Gastroesophageal sphincter (tissue), 4 donors: ENCODE results near the gene CACNA2D3. TPM values are rescaled to one million over a fixed set of nuclear protein-coding genes. Genes with fewer than 3 reads are reported as not detected.

ENCODE experiments used
- ATAC-seq: fragments of 150-250 bp; one replicate; pipeline ENCODE4 v1.9.1; 2016; ENCODE audit warnings: mild to moderate bottlenecking, moderate library complexity
- H3K27ac ChIP-seq, 4 donors: fragments of 200-600 bp; sonication (generic) in 3 of 4; 1 replicate in 3 of 4; 2 replicates in 1 of 4; pipeline ENCODE4 v1.5.1; 2016 to 2019
- H3K27me3 ChIP-seq: fragments of 200-600 bp; sonication (generic); one replicate; pipeline ENCODE4 v1.5.1; 2019
- H3K36me3 ChIP-seq, 2 donors: fragments of 200-600 bp; sonication (generic); one replicate each; pipeline ENCODE4 v1.5.1; 2019; ENCODE audit warnings: control low read depth in 1 of 2
- H3K4me1 ChIP-seq, 3 donors: fragments of 200-600 bp; sonication (generic); 1 replicate in 2 of 3; 2 replicates in 1 of 3; pipeline ENCODE4 v1.5.1; 2016 to 2019; ENCODE audit warnings: control low read depth in 2 of 3
- H3K4me3 ChIP-seq, 2 donors: fragments of 200-600 bp; sonication (generic); one replicate each; pipeline ENCODE4 v1.5.1; 2019; ENCODE audit warnings: mild to moderate bottlenecking in 1 of 2, moderate library complexity in 1 of 2
- H3K9me3 ChIP-seq, 3 donors: fragments of 200-600 bp; sonication (generic); one replicate each; pipeline ENCODE4 v1.5.1; 2017 to 2019; ENCODE audit warnings: control low read depth in 2 of 3
- CTCF ChIP-seq, 4 experiments: fragments of 200-600 bp in 2 of 4; fragments of 450-650 bp in 2 of 4; sonication (generic) in 1 of 4; IDR thresholded peaks; one replicate each; pipeline ENCODE4 v1.5.1; 2017 to 2019; ENCODE audit warnings: antibody characterized with exemption in 4 of 4, mild to moderate bottlenecking in 2 of 4, moderate library complexity in 2 of 4
- EP300 ChIP-seq: sonication (generic); formaldehyde crosslinking; IDR thresholded peaks from one replicate; pipeline ENCODE4 v1.6.1; 2017; ENCODE audit warnings: antibody characterized with exemption, mild to moderate bottlenecking
- POLR2A ChIP-seq, 2 donors: fragments of 450-650 bp; IDR thresholded peaks; one replicate each; pipeline ENCODE4 v1.6.1; 2017; ENCODE audit warnings: antibody characterized with exemption in 2 of 2, mild to moderate bottlenecking in 2 of 2, moderate library complexity in 1 of 2
- POLR2AphosphoS5 ChIP-seq: sonication (generic); formaldehyde crosslinking; IDR thresholded peaks from one replicate; pipeline ENCODE4 v1.6.1; 2017; ENCODE audit warnings: antibody characterized with exemption
- WGBS, 2 donors: methylation state at CpG; one replicate each; pipeline ENCODE4 v1.1.5; 2018; ENCODE audit warnings: low coverage in 1 of 2; 5-methylcytosine and 5-hydroxymethylcytosine counted together
- total RNA-seq, 4 donors: library from RNA; depleted of rRNA; stranded (reverse); fragments of >200 nt; gene quantifications; one replicate each; pipeline ENCODE4 v1.1.0, GENCODE V29; 2016

Gene CACNA2D3
- total RNA-seq, 4 donors from 2014 or later = 0.94 to 6.5 (median 3.5) TPM

- Histone ChIP-seq H3K36me3 (no peaks in the 10 kb centered on the region), H3K27ac (peak overlapping the region in 2 of 4 donors; percentile 16 to 34), H3K4me3 (no peak overlapping the region), H3K4me1 (peaks cover 0 to 33% (median 11%) of the 10 kb centered on the region in 3 donors), H3K9me3 (no peaks in the 10 kb centered on the region), H3K27me3 (no peaks in the 10 kb centered on the region)
- TF ChIP-seq POLR2A (IDR thresholded peaks at IDR 0.05) (no peak), POLR2AphosphoS5 (no peak), CTCF (IDR thresholded peaks at IDR 0.05) (no peak), EP300 (no peak)
- ATAC-seq = no peak
- WGBS, 2 donors = 72 to 76% methylated on average over 2 of the region's 2 CpGs
Observed at GRCh38 chr3:54905261-54905888, 783.0 kb downstream of the CACNA2D3 start.

GRCh38 chr3:54905920-54906319, 783.6 kb downstream of the CACNA2D3 start:
- H3K4me3 ChIP-seq = no peak overlapping the region
- H3K4me1 ChIP-seq = peaks cover 0 to 27% (median 9%) of the 10 kb centered on the region in 3 donors
- H3K27ac ChIP-seq = peak overlapping the region in 1 of 4 donors; percentile 16
- no peaks in the 10 kb centered on the region for H3K36me3 ChIP-seq
- no peaks in the 10 kb centered on the region for H3K9me3 ChIP-seq
- no peak for TF ChIP-seq POLR2A (IDR thresholded peaks at IDR 0.05)
- no peak for TF ChIP-seq EP300
- TF ChIP-seq CTCF (IDR thresholded peaks at IDR 0.05) = no peak
- WGBS, 2 donors = 84 to 90% methylated on average over 3 of the region's 3 CpGs
- no peak for ATAC-seq
- no peaks in the 10 kb centered on the region for H3K27me3 ChIP-seq

- 80% methylated on average over 1 of the region's 2 CpGs; no CpG with 5 or more reads in 1 of the 2 donors for WGBS, 2 donors
- no peak for ATAC-seq
- H3K27ac ChIP-seq = peak overlapping the region in 2 of 4 donors; percentile 17 to 31
- peaks cover 0 to 19% (median 6%) of the 10 kb centered on the region in 3 donors for H3K4me1 ChIP-seq
- TF ChIP-seq POLR2A (IDR thresholded peaks at IDR 0.05) (no peak), CTCF (IDR thresholded peaks at IDR 0.05) (no peak), POLR2AphosphoS5 (no peak), EP300 (no peak)
- H3K36me3 ChIP-seq = peaks cover 0 to 1% of the 10 kb centered on the region in 2 donors
- H3K27me3 ChIP-seq = no peaks in the 10 kb centered on the region
- H3K4me3 ChIP-seq = no peak overlapping the region
- H3K9me3 ChIP-seq = no peaks in the 10 kb centered on the region
Observed at GRCh38 chr3:54906763-54907162, 784.4 kb downstream of the CACNA2D3 start.

- Histone ChIP-seq H3K36me3 (peaks cover 0 to 10% of the 10 kb centered on the region in 2 donors), H3K9me3 (no peaks in the 10 kb centered on the region), H3K27me3 (no peaks in the 10 kb centered on the region), H3K4me1 (peaks cover 0 to 8% (median 0%) of the 10 kb centered on the region in 3 donors), H3K27ac (no peak overlapping the region), H3K4me3 (no peak overlapping the region)
- no peak for TF ChIP-seq POLR2A (IDR thresholded peaks at IDR 0.05)
- TF ChIP-seq EP300 = no peak
- TF ChIP-seq CTCF (IDR thresholded peaks at IDR 0.05) = no peak
- no peak for TF ChIP-seq POLR2AphosphoS5
- WGBS, 2 donors = 67 to 85% methylated on average over 2 of the region's 2 CpGs
- no peak for ATAC-seq
Observed at GRCh38 chr3:54909191-54909590, 786.8 kb downstream of the CACNA2D3 start.

GRCh38 chr3:54914180-54914579, 791.8 kb downstream of the CACNA2D3 start:
- no peak for TF ChIP-seq POLR2AphosphoS5
- no peak for TF ChIP-seq POLR2A (IDR thresholded peaks at IDR 0.05)
- TF ChIP-seq CTCF (IDR thresholded peaks at IDR 0.05) = no peak
- TF ChIP-seq EP300 = no peak
- Histone ChIP-seq H3K4me3 (no peak overlapping the region), H3K27me3 (no peaks in the 10 kb centered on the region), H3K36me3 (peaks cover 0 to 10% of the 10 kb centered on the region in 2 donors), H3K9me3 (no peaks in the 10 kb centered on the region), H3K4me1 (no peaks in the 10 kb centered on the region), H3K27ac (no peak overlapping the region)
- no peak for ATAC-seq
- 49 to 73% methylated on average over 2 of the region's 2 CpGs for WGBS, 2 donors
